GM12865 (cell line): ENCODE measurements around the gene MED12L.
"Not testable (repeated sequence)": the region's sequence is repeated elsewhere in the genome, so short reads cannot be mapped to it uniquely, and the experiment has no call there.

Source experiments
- DNase-seq: peaks from one replicate; pipeline ENCODE4 v3.0.0; 2010; ENCODE audit warnings: low read depth
- H3K4me3 ChIP-seq: 2 replicates; pipeline ENCODE4 v1.5.1; 2011; ENCODE audit warnings: mild to moderate bottlenecking, low read depth, low read length, control low read depth
- CTCF ChIP-seq: IDR thresholded peaks from 2 replicates; pipeline ENCODE4 v1.5.1; 2011; ENCODE audit warnings: low read length, control low read depth, low read depth, inconsistent platforms; ENCODE audit not compliant: insufficient read depth; ENCODE audit errors: missing control alignments

Gene MED12L

GRCh38 chr3:151169262-151169947, 83.9 kb downstream of the MED12L start:
- peak; percentile 26 for DNase-seq
- TF ChIP-seq CTCF = no peak
- no peak overlapping the region for H3K4me3 ChIP-seq

GRCh38 chr3:151169948-151170679, 84.7 kb downstream of the MED12L start:
- peak; percentile 11 for DNase-seq
- not testable (repeated sequence) for H3K4me3 ChIP-seq

- peak; percentile 61 for DNase-seq
- H3K4me3 ChIP-seq = no peak overlapping the region
- TF ChIP-seq CTCF = no peak
Measured at GRCh38 chr3:151171145-151171757, 85.8 kb downstream of the MED12L start.

- no peak for DNase-seq
- TF ChIP-seq CTCF = no peak
- H3K4me3 ChIP-seq = no peak overlapping the region
Measured at GRCh38 chr3:151174351-151174750, 88.9 kb downstream of the MED12L start.

GRCh38 chr3:151175952-151176351, 90.5 kb downstream of the MED12L start:
- no peak for DNase-seq
- no peak overlapping the region for H3K4me3 ChIP-seq
- no peak for TF ChIP-seq CTCF

GRCh38 chr3:151178208-151178845, 92.9 kb downstream of the MED12L start:
- no peak for TF ChIP-seq CTCF
- no peak overlapping the region for H3K4me3 ChIP-seq
- no peak for DNase-seq
